GM12874 (cell line): ENCODE data around the gene SARNP.

Experiments used
- TF ChIP-seq, protein P1 (sequence below): IDR thresholded peaks from 2 replicates; pipeline ENCODE4 v1.5.1; 2011; ENCODE audit warnings: low read depth, mild to moderate bottlenecking, control low read depth, low read length, moderate library complexity; ENCODE audit not compliant: insufficient read depth

Gene SARNP

DNA sequence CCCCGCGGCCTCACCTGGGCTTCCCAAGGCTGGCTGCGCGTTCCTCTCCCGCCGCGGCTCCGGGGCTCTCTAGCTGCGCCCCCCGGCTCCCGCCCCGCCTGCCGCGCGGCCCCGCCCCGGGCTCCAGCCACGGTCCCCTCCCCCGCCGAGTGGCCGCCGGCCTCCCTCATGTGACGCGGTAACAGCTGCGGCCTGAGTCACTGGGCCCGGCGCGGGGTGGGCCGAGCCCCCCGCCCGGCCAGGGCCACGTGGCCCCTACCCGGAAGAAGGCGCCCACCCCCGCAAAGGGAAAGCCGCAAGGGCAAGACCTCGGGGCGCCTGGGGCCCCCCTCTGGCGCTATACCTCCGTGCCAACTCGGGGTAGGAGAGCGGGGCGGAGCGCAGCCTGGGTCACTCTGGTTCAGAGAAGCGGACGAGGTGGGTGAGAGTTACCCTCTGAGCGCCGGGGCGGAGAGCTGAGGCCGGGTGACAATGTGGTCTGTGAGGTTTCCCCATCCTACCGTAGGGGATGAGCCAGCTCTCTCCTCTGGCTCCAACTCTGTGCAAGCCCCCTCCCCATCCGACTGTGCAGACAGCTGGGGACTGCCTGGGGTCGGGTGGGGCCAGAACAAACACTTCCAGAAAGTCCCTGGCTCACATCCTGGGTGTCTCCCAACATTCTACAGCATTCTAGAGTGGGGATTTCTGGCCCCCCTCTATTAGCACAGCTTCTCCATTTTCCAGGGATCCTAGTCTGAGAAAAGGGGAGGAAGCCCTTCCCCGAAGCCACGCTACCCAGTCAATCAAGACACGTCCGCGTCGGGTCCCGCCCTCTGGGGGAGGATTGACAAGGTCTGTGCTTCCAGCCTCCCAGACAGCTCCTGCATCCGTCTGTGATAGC is 88.3 kb downstream of the SARNP start, which contains the start of gene CD63:
Gene CD63 (minus strand): TSS at position 71 of the 880 bp plus-strand sequence. CDS start 668 bp downstream, outside the sequence.
- TF ChIP-seq, protein P1, sequence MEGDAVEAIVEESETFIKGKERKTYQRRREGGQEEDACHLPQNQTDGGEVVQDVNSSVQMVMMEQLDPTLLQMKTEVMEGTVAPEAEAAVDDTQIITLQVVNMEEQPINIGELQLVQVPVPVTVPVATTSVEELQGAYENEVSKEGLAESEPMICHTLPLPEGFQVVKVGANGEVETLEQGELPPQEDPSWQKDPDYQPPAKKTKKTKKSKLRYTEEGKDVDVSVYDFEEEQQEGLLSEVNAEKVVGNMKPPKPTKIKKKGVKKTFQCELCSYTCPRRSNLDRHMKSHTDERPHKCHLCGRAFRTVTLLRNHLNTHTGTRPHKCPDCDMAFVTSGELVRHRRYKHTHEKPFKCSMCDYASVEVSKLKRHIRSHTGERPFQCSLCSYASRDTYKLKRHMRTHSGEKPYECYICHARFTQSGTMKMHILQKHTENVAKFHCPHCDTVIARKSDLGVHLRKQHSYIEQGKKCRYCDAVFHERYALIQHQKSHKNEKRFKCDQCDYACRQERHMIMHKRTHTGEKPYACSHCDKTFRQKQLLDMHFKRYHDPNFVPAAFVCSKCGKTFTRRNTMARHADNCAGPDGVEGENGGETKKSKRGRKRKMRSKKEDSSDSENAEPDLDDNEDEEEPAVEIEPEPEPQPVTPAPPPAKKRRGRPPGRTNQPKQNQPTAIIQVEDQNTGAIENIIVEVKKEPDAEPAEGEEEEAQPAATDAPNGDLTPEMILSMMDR, result no peak

- TF ChIP-seq, protein P1, result no peak
Measured at GRCh38 chr12:55728186-55728938, 89.2 kb downstream of the SARNP start.

GRCh38 chr12:55727643-55728185 is 89.8 kb downstream of the SARNP start:
- TF ChIP-seq, protein P1, result no peak

DNA sequence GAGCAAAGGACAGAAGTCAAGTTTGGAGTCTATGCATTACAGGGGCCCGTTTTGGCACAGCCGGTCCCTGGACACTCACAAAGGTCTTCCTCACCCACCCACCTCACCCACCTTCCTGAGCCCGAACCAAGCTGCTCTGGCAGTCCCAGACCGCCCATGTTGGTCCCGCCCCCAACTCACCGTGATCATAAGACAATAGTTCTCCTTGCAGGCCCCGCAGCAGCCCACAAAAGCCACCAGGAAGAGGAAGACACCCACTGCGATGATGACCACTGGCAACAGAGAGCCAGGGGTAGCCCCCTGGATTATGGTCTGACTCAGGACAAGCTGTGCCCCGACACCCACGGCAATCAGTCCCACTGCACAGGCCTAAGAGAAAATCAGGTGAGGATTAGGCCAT is 90.6 kb downstream of the SARNP start:
- TF ChIP-seq, protein P1, result no peak

- TF ChIP-seq, protein P1, result no peak
Measured at GRCh38 chr12:55725556-55725955, 92.0 kb downstream of the SARNP start.

GRCh38 chr12:55724940-55725309 is 92.6 kb downstream of the SARNP start:
- TF ChIP-seq, protein P1, result no peak
